Activated CD8-positive, alpha-beta memory T cell treated with anti-CD3 and anti-CD28 coated beads for 48 hours (primary cell): ENCODE measurements around the gene GALNT2.

Source experiments
- DNase-seq, 3 experiments: peaks; one replicate each; pipeline ENCODE4 v3.0.0-alpha.2; 2020; ENCODE audit warnings: low read depth in 2 of 3, low spot score in 2 of 3

Gene GALNT2

DNA sequence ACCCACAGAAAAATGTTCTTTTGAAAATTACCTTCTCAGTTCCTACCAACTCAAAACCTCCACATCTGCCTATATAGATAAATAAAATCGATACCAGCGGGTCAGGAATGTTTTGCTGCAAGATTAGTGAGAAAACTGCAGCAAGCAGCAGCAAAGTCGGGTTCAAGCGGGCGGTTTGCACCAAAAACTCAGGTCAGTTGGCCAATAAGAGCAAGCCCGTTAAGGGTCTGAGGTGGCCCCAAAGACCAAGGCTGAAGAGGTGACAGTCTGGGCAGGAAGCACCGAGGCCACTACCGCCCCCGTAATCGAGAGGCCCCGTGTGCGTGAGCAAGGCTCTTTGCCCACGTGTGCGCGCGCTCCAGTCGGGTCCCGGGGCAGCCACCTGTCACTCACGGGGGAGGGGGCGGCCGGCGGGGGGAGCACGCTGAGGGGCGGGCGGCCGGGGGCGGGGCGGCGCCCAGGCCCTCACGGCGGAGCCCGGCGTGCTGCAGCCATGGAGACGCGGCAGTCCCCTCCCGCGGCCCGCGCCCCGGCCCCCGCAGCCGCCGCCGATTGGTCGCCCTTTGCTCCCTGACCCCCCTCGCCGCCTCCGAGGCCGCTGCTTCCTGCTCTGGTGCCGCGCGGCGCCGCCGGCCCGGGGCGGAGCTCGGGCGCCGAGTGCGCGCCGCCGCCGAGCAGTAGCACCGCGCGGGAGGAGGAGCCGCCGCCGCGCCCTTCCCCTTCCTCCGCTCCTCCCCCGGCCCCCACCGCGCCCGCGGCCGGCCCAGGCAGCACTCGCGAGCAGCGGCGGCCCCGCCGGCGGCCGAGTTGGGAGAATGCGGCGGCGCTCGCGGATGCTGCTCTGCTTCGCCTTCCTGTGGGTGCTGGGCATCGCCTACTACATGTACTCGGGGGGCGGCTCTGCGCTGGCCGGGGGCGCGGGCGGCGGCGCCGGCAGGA is at the start of gene GALNT2:
Gene GALNT2 (plus strand): TSS at position 773 of the 939 bp plus-strand sequence. CDS start 43 bp downstream, at position 816.
- DNase-seq, result peak; percentile 62 to 83 (median 64)

DNA sequence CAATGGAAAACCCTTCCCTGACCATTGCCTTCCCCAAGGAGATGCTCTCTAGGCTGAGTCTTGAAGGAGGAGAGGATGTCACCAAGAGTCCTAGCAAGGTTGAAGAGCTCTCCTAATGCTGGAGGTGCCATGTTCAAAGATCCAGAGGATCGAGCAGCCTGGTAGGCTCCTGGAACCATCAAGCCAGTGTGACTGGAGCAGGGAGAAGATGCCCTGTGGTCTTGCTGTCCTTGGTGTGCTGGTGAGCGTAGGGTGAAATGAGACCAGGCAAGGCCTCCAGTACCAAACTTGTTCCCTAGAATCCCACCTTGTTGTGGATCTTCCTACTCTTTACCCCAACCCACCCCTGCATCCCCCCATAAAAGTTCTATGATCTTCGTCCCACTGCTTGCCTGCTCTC is 46.6 kb upstream of the GALNT2 start:
- DNase-seq, result no peak

DNA sequence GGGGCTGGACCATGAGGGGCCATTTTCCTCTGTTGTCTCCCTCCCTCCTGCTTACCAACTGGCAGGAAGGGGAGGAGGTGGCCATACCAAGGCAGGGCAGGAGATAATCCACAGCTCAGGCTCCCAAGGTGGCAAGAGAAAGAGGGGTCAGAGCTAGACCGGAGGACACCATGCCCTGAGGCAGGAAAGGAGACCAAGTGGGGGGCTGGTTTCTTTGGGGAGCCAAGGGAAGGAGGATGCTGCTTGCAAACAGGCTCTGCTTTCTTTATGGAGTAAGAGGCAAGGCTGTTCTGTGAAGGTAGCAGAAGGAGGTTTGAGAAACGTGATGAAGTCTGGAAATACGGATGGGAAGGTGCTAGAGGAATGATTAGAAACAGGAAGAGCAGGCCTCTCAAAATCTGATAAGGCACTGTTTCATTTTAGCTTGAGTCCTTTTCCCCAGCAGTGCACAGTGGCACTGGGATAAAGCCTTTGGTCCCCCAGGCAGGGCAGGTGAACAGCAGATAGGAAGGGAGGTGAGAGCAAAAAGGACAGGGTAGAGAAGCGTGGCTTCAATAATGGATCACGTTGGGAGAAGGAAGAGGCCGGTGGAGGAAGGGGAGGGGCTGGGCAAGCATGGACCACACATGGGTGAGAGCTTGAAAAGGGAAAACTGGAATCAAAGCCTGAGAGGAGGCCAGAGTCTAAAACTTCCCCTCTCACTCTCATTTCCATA is 44.2 kb upstream of the GALNT2 start:
- no peak for DNase-seq

DNA sequence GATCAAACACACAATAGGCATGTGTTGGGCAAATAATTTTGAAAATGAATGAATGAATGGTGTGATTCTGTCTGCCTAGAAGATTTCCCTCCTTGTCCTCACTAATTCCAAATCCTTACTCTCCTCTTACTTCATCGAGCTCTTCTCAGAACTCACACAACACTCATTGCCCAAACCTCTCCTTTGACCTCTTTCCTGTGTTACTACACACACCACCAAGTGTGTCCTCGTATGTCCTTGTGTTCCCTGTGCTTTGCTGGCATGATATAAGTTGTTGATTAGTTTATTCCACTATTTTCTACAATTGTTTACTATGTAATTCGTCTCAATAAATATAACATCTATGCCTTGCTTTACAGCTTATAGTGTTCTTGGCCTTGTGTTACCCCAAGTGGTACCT is 41.4 kb upstream of the GALNT2 start:
- DNase-seq, result no peak

DNA sequence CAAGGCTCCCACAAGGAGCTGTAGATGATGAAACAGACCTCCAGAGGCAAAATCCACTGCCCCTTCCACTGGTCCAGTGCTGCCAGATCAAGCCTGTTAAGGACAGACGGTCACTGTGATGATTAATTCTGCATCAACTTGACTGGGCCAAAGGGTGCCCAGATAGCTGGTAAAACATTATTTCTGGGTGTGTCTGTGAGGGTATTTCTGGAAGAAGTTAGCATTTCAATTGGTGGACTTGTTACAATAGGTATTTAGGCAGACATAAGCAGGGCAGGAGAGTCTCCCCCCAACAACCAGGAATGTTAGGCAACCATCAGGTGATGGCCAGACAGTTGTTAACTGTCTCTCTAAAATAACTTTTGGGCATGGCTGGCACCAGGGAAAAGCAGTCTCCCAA is 40.9 kb upstream of the GALNT2 start:
- no peak for DNase-seq

DNA sequence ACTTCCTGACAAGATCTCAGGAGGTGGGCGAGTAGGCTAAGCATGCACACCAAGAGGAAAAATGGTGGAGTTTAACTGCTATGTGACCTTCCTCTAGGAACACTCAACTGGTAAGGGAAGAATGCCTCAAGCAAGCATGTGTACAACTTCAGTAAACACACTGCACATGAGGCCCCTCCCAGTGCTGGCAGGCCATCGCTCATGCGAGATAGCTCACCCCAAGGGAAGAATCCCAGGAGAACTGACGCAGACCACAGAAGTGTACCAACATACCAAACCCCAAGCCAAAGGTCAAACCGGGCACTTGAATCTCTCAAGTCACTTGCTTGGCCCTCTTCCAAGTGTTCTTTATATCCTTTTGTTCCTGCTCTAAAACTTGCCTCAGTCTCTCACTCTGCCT is 40.5 kb upstream of the GALNT2 start:
- DNase-seq, result no peak

DNA sequence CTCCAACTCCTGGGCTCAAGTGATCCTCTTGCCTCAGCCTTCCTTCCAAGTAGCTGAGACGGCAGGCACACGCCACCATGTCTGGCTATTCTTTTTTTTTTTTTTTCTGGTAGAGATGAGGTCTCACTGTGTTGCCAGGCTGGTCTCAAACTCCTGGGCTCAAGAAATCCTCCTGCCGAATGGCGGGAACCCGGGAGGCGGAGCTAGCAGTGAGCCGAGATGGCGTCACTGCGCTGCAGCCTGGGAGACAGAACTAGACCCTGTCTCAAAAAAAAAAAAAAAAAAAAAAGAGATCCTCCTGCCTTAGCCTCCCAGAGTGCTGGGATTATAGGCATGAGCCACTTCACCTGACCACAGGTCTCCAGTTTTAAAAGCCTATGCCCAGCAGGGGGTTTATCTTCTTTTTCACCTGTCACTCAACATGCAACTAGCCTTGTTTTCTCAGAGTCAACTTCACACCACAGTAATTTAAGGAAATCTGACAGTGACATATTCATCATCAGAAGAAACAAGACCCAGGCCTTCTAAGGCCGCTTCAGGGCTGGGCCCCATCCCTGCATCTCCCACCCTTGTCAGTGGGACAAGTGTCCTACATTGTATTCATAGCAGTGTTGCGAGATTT is 38.3 kb upstream of the GALNT2 start:
- no peak for DNase-seq

DNA sequence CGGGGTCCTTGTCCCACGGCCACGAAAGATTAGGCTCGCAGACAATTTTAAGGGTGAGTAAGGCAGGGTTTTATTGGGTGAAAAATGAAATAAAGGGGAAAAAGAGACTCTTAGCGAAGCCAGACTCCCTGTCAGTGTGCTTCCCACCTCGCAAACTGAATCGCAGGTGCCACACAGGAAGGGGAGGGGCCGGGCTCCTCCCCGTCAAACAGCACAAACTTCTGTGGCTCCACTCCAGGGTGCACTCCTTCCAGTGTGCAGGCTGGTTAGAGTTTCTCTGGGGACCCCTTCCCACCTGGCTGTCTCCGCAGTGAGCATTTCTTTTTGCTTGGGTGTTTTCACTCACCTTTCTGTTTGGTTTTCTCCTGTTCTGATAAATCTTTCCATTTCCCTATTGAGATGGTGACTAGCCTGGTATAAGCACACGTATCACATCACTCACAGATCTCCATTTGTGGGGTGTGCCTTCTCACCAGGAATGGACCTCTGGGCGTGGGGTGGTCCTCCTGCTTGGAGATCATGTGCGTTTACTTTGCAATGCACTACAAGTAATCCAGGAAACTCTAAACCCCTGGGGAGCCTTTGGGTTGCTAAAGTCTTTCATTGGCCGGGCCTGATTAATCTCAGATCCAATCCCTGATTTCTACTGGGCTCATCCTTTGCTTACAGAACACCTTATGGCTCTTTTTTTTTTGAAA is 37.6 kb upstream of the GALNT2 start:
- no peak for DNase-seq

DNA sequence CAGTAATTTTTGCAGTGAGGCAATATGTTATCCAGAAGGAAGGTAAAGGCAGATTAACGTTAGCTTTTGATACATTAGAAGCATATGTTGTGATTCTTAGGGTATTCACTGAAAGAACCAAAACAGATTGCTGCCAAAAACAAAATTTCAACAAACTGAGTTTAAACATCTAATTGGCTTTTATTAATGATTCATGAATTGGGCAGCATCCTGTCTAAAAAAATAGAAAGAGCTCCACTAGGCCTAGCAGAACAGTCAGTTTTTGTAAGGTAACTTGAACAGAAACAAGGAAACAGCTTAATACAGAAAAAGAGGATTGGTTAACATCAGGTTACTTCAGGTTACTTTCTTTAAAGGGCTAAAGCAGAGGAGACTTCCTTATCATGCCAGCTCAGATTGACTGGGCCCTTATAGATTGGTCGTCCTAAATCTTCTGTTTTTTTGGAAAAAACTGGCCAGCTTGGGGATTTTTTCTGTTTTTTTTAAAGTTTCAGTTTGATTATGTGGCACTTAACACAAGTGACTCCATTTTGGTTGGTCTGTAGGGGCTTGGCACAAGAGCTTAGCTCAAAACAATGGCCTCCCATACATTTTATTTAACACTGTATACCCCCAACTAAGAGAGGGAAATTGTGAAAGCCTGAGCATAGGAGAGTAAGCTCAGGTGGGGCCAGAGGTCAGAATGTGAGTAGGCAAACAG is 36.8 kb upstream of the GALNT2 start:
- no peak for DNase-seq

DNA sequence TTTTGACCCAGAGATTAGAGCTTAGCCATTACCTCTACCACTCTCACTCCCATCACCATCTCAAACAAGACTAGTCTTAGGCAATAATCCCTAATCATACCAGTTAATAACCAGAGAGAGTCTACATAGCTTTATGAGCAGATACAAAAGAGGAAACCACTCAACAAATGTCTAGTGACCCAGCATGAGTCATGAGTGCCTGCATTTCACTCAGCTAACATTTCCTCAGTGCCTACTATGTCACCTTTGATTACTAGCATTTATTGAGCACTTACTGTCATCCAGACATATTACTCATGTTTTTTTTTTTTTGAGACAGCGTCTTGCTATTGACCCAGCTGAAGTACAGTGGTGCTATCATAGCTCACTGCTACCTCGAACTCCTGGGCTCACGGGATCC is 35.9 kb upstream of the GALNT2 start:
- DNase-seq, result no peak

DNA sequence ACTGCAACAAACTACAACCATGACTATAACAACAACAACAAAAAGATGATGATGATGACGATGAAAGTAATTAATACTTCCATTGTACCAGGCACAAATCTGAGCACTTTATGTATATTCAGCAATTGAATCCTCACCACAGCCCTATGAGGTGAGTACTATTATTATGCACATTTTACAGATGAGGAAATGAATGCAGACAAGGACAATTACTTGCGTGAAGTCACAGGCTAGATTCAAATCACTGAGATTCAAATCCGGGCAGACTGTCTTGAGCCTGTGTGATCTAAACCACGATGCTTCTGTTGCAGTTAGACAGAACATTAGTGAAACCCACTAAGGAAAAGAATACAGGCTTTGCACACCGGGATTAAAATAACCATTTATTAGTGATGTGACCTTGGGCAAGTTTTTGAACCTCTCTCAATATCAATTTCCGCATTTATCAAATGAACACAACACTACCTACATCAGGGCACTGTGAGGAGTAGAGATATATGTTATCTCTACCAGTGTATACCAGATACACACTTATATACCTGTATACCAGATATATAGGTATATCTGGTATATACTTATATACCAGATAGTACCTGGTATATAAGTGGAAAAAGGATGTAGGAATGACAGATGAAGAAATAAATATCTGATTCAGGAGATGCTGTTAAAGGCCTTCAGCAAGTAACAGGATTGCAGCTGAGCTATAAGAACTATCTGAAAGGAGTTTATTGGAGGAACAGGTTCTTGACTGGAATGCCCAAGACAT is 34.3 kb upstream of the GALNT2 start:
- no peak for DNase-seq

DNA sequence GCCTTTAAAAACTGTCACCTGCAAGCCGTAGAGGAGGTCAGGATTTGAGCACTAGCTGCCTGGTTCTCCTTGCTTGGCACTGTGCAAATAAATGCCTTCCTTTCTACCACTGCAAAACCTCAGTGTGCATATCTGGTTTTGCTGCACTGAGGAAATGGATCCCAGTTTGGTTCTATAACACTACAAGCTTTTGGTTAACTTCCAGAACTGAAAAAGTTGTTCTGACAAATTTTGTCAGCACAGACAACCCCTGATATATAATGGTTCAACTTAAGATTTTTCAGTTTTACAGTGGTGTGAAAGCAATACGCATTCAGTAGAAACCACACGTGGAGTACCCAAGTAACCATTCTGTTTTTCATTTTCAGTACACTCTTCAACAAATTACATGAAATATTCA is 29.8 kb upstream of the GALNT2 start:
- DNase-seq, result no peak

DNA sequence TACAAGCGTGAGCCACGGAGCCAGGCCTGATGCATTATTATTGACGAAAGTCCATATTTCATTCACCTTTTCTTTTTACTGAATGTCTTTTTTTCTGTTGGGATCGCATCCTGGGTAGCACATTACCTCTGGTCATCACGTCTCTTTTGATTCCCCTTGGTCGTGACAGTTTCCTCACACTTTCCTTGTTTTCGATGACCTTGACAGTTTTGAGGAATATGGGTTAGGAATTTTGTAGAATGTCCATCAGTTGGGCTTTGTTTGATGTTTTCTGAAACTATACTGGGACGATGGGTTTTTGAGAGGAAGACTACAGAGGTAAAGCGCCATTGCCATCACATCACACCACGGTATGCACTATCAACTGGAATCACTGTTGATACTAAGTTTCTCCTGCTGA is 26.6 kb upstream of the GALNT2 start:
- no peak for DNase-seq

DNA sequence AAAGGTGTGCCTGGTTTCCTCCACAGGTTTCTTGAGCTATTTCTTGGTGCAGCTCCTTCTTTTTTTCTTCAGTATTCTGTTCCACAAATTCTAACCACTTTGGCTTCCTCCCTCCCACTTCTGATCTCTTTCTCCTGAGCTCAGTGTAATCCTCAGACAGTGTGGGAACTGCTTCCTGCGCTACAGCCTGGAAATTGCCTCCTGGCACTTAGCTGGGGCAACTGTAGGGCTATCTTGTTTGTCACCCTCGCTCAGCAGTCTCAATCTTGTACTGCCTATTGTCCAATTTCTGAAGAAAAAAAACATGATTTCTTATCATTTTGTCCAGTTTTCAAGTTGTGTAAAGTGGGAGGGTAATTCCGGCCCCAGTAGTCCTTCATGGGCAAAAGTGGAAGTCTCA is 24.0 kb upstream of the GALNT2 start:
- no peak for DNase-seq

DNA sequence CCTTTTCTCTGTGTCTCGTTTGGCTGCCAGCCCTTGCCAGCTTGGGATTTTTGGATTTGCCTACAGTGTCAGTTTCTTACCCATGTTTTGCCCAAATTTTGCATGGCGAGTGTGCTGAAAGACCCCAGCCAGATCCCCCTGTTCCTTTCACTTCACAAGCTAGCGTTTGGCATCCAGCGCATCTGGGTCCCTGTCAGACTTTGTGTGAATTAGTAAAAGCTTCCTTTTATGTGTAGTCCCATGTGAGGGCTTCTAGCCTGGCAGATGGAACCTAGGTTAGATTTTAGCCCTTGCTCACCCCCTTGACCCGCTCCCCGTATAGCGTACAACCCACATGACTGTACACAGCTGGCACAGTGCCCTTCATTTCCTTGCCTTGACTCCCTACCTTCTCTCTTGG is 22.3 kb upstream of the GALNT2 start:
- DNase-seq, result no peak

DNA sequence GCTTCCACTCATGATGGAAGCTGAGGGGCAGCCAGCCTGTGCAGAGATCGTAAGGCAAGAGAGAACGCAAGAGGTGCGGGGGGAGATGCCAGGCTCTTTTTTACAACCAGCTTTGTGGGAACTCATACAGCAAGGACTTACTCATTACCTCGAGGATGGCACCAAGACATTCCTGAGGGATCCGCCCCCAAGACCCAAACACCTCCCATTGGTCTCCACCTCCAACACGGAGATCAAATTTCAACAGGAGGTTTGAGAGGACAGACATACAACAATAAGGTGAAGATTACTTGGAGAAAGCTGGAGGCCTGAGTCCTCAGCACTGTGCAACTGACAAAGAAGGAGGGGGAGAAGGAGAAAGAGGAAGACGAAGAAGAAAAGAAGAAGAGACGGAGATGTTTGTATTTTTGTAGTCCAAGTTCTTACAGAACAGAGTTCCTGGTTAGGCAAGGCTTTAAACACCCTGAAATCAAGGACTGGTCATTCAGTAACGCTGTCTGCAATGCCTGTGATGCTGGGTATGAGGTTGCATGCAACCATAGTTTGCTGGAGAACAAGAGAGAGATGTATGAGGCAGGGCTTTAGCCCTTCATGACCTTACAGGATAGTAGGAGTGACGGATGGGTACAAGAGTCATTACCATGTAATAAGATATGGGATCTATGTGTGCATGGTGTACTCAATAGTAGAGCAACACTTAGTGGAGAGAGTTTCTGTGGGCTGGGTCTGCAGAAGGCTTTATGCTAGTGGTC is 19.7 kb upstream of the GALNT2 start:
- no peak for DNase-seq

DNA sequence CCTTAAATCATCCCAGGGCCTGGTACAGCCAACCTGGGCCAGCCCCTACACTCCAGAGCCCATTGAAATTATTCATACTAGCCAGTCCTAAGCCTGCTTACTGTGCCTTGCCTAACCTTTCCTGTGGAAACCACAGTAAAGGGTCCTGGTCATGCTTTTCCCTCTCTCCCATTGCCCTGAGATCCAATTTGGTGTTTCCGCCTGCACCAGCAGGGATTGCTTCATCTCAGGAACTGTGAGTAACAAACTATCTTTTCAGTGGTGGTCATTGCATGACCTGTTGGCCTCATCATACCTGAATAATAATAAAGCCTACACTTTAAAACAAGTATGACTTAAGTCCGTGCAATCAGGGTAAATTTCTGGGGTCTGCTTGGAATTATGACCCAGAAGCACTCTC is 18.7 kb upstream of the GALNT2 start:
- DNase-seq, result no peak

DNA sequence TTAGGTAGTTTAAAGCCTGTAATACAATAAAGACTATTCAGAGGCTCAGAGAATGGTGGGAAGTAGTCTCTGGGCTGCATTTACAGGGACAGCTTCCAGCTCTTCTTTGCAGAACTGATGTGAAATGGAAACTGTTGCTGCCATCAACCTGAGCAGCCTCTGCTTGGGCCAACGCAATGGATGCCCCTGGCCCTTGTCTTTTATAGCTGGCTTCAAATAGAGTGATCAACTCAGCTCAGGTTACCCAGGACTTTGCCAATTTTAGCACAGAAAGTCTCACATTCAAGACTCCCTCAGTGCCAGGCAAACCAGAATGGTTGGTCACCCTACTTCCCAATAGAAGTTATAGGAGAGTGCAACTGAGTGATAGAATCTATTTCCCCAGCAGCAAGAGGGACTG is 18.1 kb upstream of the GALNT2 start:
- DNase-seq, result no peak

DNA sequence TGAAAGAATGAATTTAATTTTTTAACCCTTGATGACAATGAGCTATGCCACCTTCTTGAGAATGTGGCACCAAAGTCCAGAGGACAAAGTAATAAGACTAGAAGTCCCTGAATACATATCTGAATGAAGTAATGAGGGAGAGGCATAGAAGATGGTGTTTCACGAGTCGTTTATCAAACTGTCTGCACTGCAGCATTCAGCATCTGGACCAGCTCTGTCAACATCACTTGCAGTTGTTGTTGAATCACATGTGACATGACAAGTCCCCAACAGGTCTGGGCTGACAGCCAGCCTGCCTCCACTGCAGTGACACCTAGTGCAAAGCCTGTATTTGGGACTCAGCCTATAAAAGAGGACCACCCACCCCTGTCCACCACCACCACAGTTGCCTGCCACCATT is 17.3 kb upstream of the GALNT2 start:
- no peak for DNase-seq
